Sigmoid colon (tissue), 7 donors: ENCODE data around the gene NMD3. TPM values are rescaled to one million over a fixed set of nuclear protein-coding genes. Genes with fewer than 3 reads are reported as not detected.
"Not testable (repeated sequence)": the region's sequence is repeated elsewhere in the genome, so short reads cannot be mapped to it uniquely, and the experiment has no call there.

Experiments
- DNase-seq: peaks from one replicate; pipeline ENCODE4 v3.0.0-alpha.2; 2019
- H3K27ac ChIP-seq, 4 donors: fragments of 200-600 bp; sonication (generic); one replicate each; pipeline ENCODE4 v1.5.1; 2016 to 2019; ENCODE audit warnings: mild to moderate bottlenecking in 1 of 4
- H3K27me3 ChIP-seq, 3 donors: fragments of 200-600 bp; sonication (generic); one replicate each; pipeline ENCODE4 v1.5.1; 2019; ENCODE audit warnings: mild to moderate bottlenecking in 1 of 3
- H3K36me3 ChIP-seq, 4 donors: fragments of 200-600 bp; sonication (generic); one replicate each; pipeline ENCODE4 v1.5.1; 2016 to 2019
- H3K4me1 ChIP-seq, 4 donors: fragments of 200-600 bp; sonication (generic); one replicate each; pipeline ENCODE4 v1.5.1; 2017 to 2019
- H3K4me3 ChIP-seq, 4 donors: fragments of 200-600 bp; sonication (generic); one replicate each; pipeline ENCODE4 v1.5.1; 2017 to 2019; ENCODE audit warnings: mild to moderate bottlenecking in 2 of 4, moderate library complexity in 1 of 4
- H3K9me3 ChIP-seq, 4 donors: fragments of 200-600 bp in 3 of 4; sonication (generic) in 3 of 4; one replicate each; pipeline versions ENCODE4 v1.5.1 to v1.6.1; 2013 to 2019
- CTCF ChIP-seq, 4 experiments: fragments of 450-650 bp in 3 of 4; fragments of 200-600 bp in 1 of 4; IDR thresholded peaks; one replicate each; pipeline ENCODE4 v1.5.1; 2016 to 2019; ENCODE audit warnings: antibody characterized with exemption in 4 of 4, mild to moderate bottlenecking in 3 of 4, moderate library complexity in 2 of 4
- EP300 ChIP-seq, 4 donors: sonication (generic); formaldehyde crosslinking; IDR thresholded peaks; one replicate each; pipeline ENCODE4 v1.6.1; 2017; ENCODE audit warnings: antibody characterized with exemption in 4 of 4
- POLR2A ChIP-seq, 2 donors: fragments of 450-650 bp; IDR thresholded peaks; one replicate each; pipeline ENCODE4 v1.6.1; 2016; ENCODE audit warnings: antibody characterized with exemption in 2 of 2, mild to moderate bottlenecking in 2 of 2, moderate library complexity in 2 of 2
- POLR2AphosphoS5 ChIP-seq, 4 donors: sonication (generic); formaldehyde crosslinking; IDR thresholded peaks; one replicate each; pipeline ENCODE4 v1.6.1; 2017; ENCODE audit warnings: antibody characterized with exemption in 4 of 4
- WGBS, 2 donors: extraction: QIAGEN DNeasy Blood & Tissue Kit; methylation state at CpG; one replicate each; pipeline ENCODE4 v1.1.7; 2013; 5-methylcytosine and 5-hydroxymethylcytosine counted together
- intact Hi-C: fragments of 100-400 bp; cut with DNase I; formaldehyde crosslinking; loops from one replicate; pipeline ENCODE4 v1.15.1; 2023
- polyA plus RNA-seq, 3 donors: library from polyadenylated mRNA; stranded (reverse); fragments of 200-250 nt; gene quantifications; one replicate each; pipeline ENCODE4 v1.2.3, GENCODE V29; 2013
- total RNA-seq, 4 donors: library from RNA; depleted of rRNA; stranded (reverse); fragments of >200 nt; gene quantifications; one replicate each; pipeline ENCODE4 v1.1.0, GENCODE V29; 2016
- donor health status: healthy with polysubstance abuse.
- donor health status: Bipolar disorder and iron deficiency.
- donor health status: healthy.

NMD3 gene
- total RNA-seq (10 to 100 TPM; 42.4 to 58.3 (median 49.7) TPM), polyA plus RNA-seq (10 to 100 TPM; 20.7 to 28.2 (median 21.0) TPM)

- WGBS, 2 donors = 0 to 1% methylated on average over 71 of the region's 71 CpGs
- Histone ChIP-seq H3K4me3 (peak within 1 kb of the TSS; percentile 83 to 97 (median 94)), H3K27me3 (no peaks in the 10 kb centered on the region), H3K9me3 (no peaks in the 10 kb centered on the region), H3K27ac (peak within 1 kb of the TSS; percentile 90 to 97 (median 92)), H3K4me1 (peaks cover 0 to 35% (median 19%) of the 10 kb centered on the region in 4 donors), H3K36me3 (peaks cover 0 to 4% (median 0%) of the 10 kb centered on the region in 4 donors)
- intact Hi-C loops = loop anchor here (5.0 kb wide), 1 partner anchor 654 kb away; the partner anchor contains the start of gene KPNA4
- TF ChIP-seq POLR2A (IDR thresholded peaks at IDR 0.05) = peak; percentile 65 to 67
- TF ChIP-seq POLR2AphosphoS5 (IDR thresholded peaks at IDR 0.05) = peak; percentile 90 to 93 (median 92)
- TF ChIP-seq CTCF (IDR thresholded peaks at IDR 0.05) = no peak
- peak in 1 of 4 donors; percentile 7 for TF ChIP-seq EP300 (IDR thresholded peaks at IDR 0.05)
- DNase-seq = peak; percentile 97
Observed at GRCh38 chr3:161220850-161221753, at the start of gene NMD3. TSS of gene NMD3 (plus strand) at chr3:161221311. CDS start at chr3:161222014, 703 bp downstream.

GRCh38 chr3:161171639-161172552 is 49.2 kb upstream of the NMD3 start:
- no peak for TF ChIP-seq CTCF (IDR thresholded peaks at IDR 0.05)

GRCh38 chr3:161175506-161175905 is 45.6 kb upstream of the NMD3 start:
- TF ChIP-seq EP300 (IDR thresholded peaks at IDR 0.05) = no peak
- TF ChIP-seq POLR2A (IDR thresholded peaks at IDR 0.05) = no peak
- Histone ChIP-seq H3K4me3 (no peak overlapping the region), H3K27ac (no peak overlapping the region), H3K36me3 (no peaks in the 10 kb centered on the region), H3K4me1 (no peaks in the 10 kb centered on the region), H3K9me3 (no peaks in the 10 kb centered on the region), H3K27me3 (no peaks in the 10 kb centered on the region)
- intact Hi-C loops = no loop called here
- no peak for DNase-seq
- 31 to 60% methylated on average over 1 of the region's 1 CpG for WGBS, 2 donors

More at GRCh38 chr3:161171639-161172552, 49.2 kb upstream of the NMD3 start:
- no peaks in the 10 kb centered on the region for H3K27me3 ChIP-seq
- 39 to 68% methylated on average over 2 of the region's 2 CpGs for WGBS, 2 donors
- no peaks in the 10 kb centered on the region for H3K9me3 ChIP-seq
- H3K36me3 ChIP-seq = no peaks in the 10 kb centered on the region
- no peaks in the 10 kb centered on the region for H3K4me1 ChIP-seq
- no peak overlapping the region for H3K27ac ChIP-seq
- no peak overlapping the region for H3K4me3 ChIP-seq
- intact Hi-C loops = no loop called here
- no peak for DNase-seq

- Histone ChIP-seq H3K27me3 (no peaks in the 10 kb centered on the region), H3K27ac (no peak overlapping the region), H3K4me3 (no peak overlapping the region), H3K4me1 (no peaks in the 10 kb centered on the region), H3K36me3 (no peaks in the 10 kb centered on the region), H3K9me3 (no peaks in the 10 kb centered on the region)
- no peak for DNase-seq
- TF ChIP-seq EP300 (IDR thresholded peaks at IDR 0.05) = no peak
- WGBS, 2 donors = 44 to 58% methylated on average over 3 of the region's 3 CpGs
- intact Hi-C loops = no loop called here
Observed at GRCh38 chr3:161177991-161178390, 43.1 kb upstream of the NMD3 start.

- H3K4me3 ChIP-seq, DNase-seq, H3K27me3 ChIP-seq, H3K4me1 ChIP-seq, H3K27ac ChIP-seq, H3K9me3 ChIP-seq, intact Hi-C loops, H3K36me3 ChIP-seq: not testable (repeated sequence)
- WGBS, 2 donors = 25 to 69% methylated on average over 1 of the region's 1 CpG
Observed at GRCh38 chr3:161181371-161181770, 39.7 kb upstream of the NMD3 start.

GRCh38 chr3:161187046-161187445 is 34.1 kb upstream of the NMD3 start:
- Histone ChIP-seq H3K27ac (no peak overlapping the region), H3K27me3 (no peaks in the 10 kb centered on the region), H3K4me3 (no peak overlapping the region), H3K9me3 (no peaks in the 10 kb centered on the region), H3K4me1 (no peaks in the 10 kb centered on the region), H3K36me3 (no peaks in the 10 kb centered on the region)
- TF ChIP-seq CTCF (IDR thresholded peaks at IDR 0.05) = no peak
- TF ChIP-seq POLR2AphosphoS5 (IDR thresholded peaks at IDR 0.05) = no peak
- no peak for TF ChIP-seq EP300 (IDR thresholded peaks at IDR 0.05)
- no peak for TF ChIP-seq POLR2A (IDR thresholded peaks at IDR 0.05)
- intact Hi-C loops = no loop called here
- 10 to 56% methylated on average over 2 of the region's 2 CpGs for WGBS, 2 donors
- no peak for DNase-seq
